Ovary (tissue), 3 donors: Measurements from ENCODE around the gene SLC22A2.
"Not testable (repeated sequence)": the region's sequence is repeated elsewhere in the genome, so short reads cannot be mapped to it uniquely, and the experiment has no call there.

ENCODE experiments used
- CTCF ChIP-seq, 3 donors: fragments of 450-650 bp in 2 of 3; fragments of 200-600 bp in 1 of 3; IDR thresholded peaks; one replicate each; pipeline versions ENCODE4 v1.5.1 to v1.8.0; 2016 to 2022; ENCODE audit warnings: antibody characterized with exemption in 3 of 3, mild to moderate bottlenecking in 1 of 3
- EP300 ChIP-seq: sonication (generic); formaldehyde crosslinking; IDR thresholded peaks from one replicate; pipeline ENCODE4 v1.6.1; 2017; ENCODE audit warnings: antibody characterized with exemption
- POLR2A ChIP-seq: fragments of 450-650 bp; IDR thresholded peaks from one replicate; pipeline ENCODE4 v1.6.1; 2017; ENCODE audit warnings: antibody characterized with exemption, mild to moderate bottlenecking, moderate library complexity
- donor health status: DM: no; HTN: no; CAD: no.

GRCh38 chr6:160237597-160238275, 20.9 kb downstream of the SLC22A2 start:
- TF ChIP-seq POLR2A; CTCF (IDR thresholded peaks at IDR 0.05); EP300: not testable (repeated sequence)
